Measurements from ENCODE around the gene KLHL22.

Gene KLHL22

GRCh38 chr22:20458530-20459151 is 37.0 kb downstream of the KLHL22 start:
- in situ Hi-C loops (cut with HindIII; ENCODE audit: low sequenced_read_pairs) = no loop called here
- TF ChIP-seq, protein P1, sequence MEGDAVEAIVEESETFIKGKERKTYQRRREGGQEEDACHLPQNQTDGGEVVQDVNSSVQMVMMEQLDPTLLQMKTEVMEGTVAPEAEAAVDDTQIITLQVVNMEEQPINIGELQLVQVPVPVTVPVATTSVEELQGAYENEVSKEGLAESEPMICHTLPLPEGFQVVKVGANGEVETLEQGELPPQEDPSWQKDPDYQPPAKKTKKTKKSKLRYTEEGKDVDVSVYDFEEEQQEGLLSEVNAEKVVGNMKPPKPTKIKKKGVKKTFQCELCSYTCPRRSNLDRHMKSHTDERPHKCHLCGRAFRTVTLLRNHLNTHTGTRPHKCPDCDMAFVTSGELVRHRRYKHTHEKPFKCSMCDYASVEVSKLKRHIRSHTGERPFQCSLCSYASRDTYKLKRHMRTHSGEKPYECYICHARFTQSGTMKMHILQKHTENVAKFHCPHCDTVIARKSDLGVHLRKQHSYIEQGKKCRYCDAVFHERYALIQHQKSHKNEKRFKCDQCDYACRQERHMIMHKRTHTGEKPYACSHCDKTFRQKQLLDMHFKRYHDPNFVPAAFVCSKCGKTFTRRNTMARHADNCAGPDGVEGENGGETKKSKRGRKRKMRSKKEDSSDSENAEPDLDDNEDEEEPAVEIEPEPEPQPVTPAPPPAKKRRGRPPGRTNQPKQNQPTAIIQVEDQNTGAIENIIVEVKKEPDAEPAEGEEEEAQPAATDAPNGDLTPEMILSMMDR (IDR thresholded peaks at IDR 0.05; ENCODE audit: low read depth, low read length, missing control alignments) = no peak
- no peak overlapping the region for H3K4me3 ChIP-seq (ENCODE audit: low read depth, low read length)
- no peak for DNase-seq (ENCODE audit: low read depth)

GRCh38 chr22:20457506-20458240 is 37.9 kb downstream of the KLHL22 start:
- in situ Hi-C loops (cut with HindIII; ENCODE audit: low sequenced_read_pairs) = no loop called here
- no peak for DNase-seq (ENCODE audit: low read depth)
- TF ChIP-seq, protein P1 (IDR thresholded peaks at IDR 0.05; ENCODE audit: low read depth, low read length, missing control alignments) = no peak
- no peak overlapping the region for H3K4me3 ChIP-seq (ENCODE audit: low read depth, low read length)

GRCh38 chr22:20456722-20457076 is 38.9 kb downstream of the KLHL22 start:
- in situ Hi-C loops (cut with HindIII; ENCODE audit: low sequenced_read_pairs) = no loop called here
- DNase-seq (ENCODE audit: low read depth) = no peak
- no peak overlapping the region for H3K4me3 ChIP-seq (ENCODE audit: low read depth, low read length)
- TF ChIP-seq, protein P1 (IDR thresholded peaks at IDR 0.05; ENCODE audit: low read depth, low read length, missing control alignments) = no peak

GRCh38 chr22:20456064-20456721 is 39.4 kb downstream of the KLHL22 start:
- H3K4me3 ChIP-seq (ENCODE audit: low read depth, low read length) = no peak overlapping the region
- in situ Hi-C loops (cut with HindIII; ENCODE audit: low sequenced_read_pairs) = no loop called here
- DNase-seq (ENCODE audit: low read depth) = peak; percentile 69
- TF ChIP-seq, protein P1 (IDR thresholded peaks at IDR 0.05; ENCODE audit: low read depth, low read length, missing control alignments) = peak; percentile 97

- TF ChIP-seq, protein P1 (IDR thresholded peaks at IDR 0.05; ENCODE audit: low read depth, low read length, missing control alignments) = no peak
- H3K4me3 ChIP-seq (ENCODE audit: low read depth, low read length) = no peak overlapping the region
- no peak for DNase-seq (ENCODE audit: low read depth)
- in situ Hi-C loops (cut with HindIII; ENCODE audit: low sequenced_read_pairs) = no loop called here
Observed at GRCh38 chr22:20455709-20456063, 39.9 kb downstream of the KLHL22 start.

DNA sequence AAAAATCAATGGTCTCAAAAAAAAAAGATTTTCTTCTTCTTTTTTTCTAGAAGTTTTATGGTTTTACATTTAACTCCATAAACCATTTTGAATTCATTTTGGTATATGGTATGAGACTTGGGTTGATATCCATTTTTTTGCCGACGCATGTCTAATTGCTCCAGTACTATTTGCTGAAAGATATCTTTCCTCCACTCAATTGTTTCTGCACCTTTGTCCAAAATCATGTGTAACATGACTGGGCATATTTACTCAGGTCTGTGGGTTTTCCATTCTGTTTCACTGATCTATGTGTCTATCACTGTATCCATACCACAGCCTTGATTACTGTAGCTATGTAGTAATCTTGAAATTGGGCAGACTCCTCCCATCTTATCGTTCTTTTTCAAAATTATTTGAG is 42.4 kb downstream of the KLHL22 start:
- DNase-seq (ENCODE audit: low read depth) = no peak
- TF ChIP-seq, protein P1 (IDR thresholded peaks at IDR 0.05; ENCODE audit: low read depth, low read length, missing control alignments) = no peak
- in situ Hi-C loops (cut with HindIII; ENCODE audit: low sequenced_read_pairs) = no loop called here
- H3K4me3 ChIP-seq (ENCODE audit: low read depth, low read length) = no peak overlapping the region
